HG03196 (cell line): ENCODE measurements around the gene PRPS2.

Experiments
- ATAC-seq: cut with Tn5 transposase; IDR thresholded peaks from one replicate; pipeline ENCODE4 v1.9.1; 2021; ENCODE audit not compliant: unreplicated experiment

PRPS2 gene

GRCh38 chrX:12791257-12792228, at the start of gene PRPS2:
TSS of gene PRPS2 (plus strand) at chrX:12791412. CDS start at chrX:12791498, 86 bp downstream.
- ATAC-seq = peak; percentile 75

- ATAC-seq = no peak
Observed at GRCh38 chrX:12741416-12741815, 49.8 kb upstream of the PRPS2 start.

DNA sequence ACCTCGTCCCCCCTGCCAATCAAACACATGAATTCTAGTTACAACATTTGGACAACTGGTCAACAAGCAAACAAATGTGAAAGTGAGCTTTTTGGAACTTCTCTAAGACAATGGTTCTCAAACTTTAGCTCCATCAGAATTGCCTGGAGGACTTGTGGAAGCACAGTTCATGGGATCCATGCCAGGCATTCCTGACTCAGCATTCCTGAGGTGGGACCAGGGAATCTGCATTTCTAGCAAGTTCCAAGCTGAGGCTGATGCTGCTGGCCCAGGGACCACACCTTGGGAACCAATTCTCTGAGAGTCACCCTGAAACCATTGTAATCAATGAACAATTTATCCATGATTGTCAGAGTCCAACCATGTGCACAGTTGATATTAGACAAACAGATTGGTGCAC, 43.8 kb upstream of the PRPS2 start:
- ATAC-seq = no peak

GRCh38 chrX:12751887-12752286, 39.3 kb upstream of the PRPS2 start:
- no peak for ATAC-seq

- ATAC-seq = no peak
Observed at GRCh38 chrX:12753366-12753765, 37.8 kb upstream of the PRPS2 start.

DNA sequence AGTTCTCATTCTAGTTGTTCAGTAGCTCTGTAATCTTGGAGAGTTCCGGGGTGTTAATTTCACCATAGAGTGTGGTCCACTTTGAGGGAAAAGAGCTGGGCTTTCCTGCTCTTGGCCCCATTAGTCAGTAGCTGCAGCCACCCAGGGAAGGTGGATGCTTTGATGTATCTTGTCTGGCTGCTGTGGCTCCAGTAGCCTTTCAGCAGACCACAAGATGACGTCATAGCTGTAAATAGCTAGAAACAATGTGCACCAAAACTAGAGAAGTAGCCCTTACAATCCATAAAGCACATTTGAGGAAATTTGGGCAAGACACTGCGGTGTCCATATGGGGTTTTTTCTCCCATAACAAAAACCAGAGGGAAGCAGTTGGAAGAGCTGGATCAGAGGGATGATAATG, 32.9 kb upstream of the PRPS2 start:
- no peak for ATAC-seq

DNA sequence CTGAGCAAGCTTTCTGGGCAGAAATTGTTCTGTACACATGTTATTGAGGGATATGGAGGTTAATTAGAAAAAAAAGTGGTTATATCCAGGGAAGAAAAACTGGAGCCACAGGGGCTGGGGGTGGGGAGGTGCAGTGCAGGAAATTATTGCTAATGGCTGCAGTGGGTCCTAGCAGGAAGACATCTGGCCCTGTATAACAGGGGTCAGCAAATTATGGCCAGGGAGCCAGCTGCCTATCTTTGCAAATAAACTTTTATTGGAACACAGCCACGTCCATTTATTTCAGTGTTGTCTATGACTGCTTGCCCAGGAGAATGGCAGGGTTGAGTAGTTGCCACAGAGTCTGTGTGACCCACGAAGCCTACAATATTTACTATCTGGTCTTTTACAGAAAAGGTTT, 23.4 kb upstream of the PRPS2 start:
- no peak for ATAC-seq

DNA sequence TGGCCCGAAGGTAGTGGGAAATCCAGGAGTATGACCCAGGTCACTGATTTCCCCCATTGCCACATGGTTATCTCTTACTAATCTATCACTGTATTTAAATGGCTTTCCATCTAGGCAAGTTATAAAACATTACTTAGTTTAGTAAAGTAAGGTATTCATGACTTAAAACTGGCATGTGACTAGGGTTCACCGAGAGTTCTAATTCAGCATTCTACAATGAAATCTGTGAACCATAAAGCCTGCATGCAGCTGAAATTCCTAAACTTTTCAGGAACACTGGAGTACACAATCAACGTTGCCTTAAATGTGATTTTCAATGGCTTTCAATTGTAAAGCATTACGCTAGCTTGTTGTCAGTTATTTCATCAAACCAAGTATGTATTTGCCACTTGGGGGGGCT, 22.7 kb upstream of the PRPS2 start:
- ATAC-seq = no peak

GRCh38 chrX:12770440-12770839, 20.8 kb upstream of the PRPS2 start:
- no peak for ATAC-seq

- ATAC-seq = peak; percentile 93
Observed at GRCh38 chrX:12771445-12772069, 19.7 kb upstream of the PRPS2 start.

DNA sequence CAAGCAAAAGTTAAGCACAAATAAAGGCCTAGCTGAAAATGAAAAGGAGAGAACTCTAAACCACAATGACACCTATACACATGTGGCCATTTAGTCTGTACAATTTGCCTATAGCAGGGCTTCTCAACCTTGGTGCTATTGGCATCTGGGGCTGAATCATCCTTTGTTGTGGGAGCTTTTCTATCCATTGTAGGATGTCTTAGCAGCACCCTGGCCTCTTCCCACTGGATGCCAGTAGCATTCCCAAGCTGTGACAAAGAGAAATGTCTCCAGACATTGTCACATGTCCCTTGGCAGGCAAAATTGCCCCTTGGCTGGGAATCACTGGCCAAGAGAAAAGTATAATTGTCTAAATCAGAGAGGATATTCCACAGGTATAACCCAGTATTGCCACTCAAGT, 13.5 kb upstream of the PRPS2 start:
- ATAC-seq = no peak

GRCh38 chrX:12779534-12779933, 11.7 kb upstream of the PRPS2 start:
- ATAC-seq = no peak

DNA sequence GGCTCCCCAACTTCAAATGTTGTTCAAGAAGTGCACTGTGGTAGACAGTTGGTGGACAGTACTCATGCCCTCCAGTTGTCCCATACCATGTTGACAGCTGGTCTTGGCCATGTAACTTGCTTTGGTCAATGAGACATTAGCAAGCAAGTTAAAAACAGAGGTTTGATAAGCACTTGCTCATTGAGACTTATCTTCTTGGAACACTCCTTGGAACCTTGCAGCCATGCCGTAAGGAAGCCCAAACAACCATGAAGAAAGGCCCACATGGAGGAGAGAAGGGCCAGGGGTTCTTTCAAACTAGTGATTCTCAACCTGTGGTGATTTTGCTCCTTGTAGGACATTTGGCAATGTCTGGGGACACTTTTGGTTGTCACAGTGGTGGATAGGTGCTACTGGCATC, 2.6 kb upstream of the PRPS2 start:
- no peak for ATAC-seq

- no peak for ATAC-seq
Observed at GRCh38 chrX:12789976-12790375, 1.2 kb upstream of the PRPS2 start.

DNA sequence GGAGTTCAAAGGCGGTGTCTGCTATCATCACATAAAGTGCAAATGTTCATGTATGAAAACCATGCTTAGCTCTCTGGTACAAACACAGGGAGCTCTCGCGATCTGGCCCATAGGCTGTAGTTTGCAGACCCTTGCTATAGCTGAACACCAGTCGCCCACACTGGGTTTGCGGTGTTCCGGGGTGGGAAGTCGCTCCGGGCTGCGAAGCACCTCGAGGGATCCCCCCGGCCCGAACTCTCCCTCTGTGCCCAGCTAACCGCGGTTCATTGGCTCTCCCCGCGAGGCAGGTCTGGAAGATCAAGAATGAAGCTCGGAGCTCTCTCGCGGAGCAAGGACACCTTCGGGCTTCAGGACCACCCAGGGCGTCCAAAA, 341 bp upstream of the PRPS2 start:
- peak; percentile 20 for ATAC-seq

- no peak for ATAC-seq
Observed at GRCh38 chrX:12792711-12793110, 1.5 kb downstream of the PRPS2 start.

- no peak for ATAC-seq
Observed at GRCh38 chrX:12794654-12795053, 3.4 kb downstream of the PRPS2 start.

- no peak for ATAC-seq
Observed at GRCh38 chrX:12798601-12799000, 7.4 kb downstream of the PRPS2 start.

DNA sequence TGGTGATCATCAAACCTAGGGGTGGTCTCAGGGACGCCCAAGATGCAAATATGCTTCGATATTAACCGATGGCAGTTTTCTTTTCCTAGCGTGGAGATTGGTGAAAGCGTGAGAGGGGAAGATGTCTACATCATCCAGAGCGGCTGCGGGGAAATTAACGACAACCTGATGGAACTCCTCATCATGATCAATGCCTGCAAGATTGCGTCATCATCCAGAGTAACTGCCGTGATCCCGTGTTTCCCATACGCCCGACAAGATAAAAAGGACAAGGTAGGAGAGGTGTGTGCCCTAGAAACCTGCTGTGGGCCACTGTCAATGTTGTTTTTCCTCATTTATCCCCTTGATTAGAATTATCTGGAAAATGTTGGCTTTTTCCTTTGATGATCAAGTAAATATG, 7.9 kb downstream of the PRPS2 start:
- no peak for ATAC-seq

DNA sequence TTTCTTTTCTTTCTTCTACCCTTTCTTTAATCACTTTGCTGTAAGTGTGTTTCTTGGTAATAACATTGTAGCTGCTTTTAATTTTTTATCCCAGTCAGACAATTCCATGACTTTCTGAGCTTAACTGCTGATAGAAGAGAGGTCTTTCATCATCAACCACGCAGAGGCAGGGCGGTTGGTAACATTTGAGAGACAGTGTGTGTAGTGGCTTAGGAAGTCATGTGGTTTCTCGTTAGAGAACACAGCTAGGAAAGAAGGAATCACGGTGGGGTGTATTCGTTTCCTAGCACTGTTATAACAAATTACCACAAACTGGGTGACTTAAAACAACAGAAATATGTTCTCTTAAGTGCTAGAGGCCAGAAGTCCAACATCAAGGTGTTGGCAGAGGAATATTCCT, 11.5 kb downstream of the PRPS2 start:
- no peak for ATAC-seq

- no peak for ATAC-seq
Observed at GRCh38 chrX:12804655-12805054, 13.4 kb downstream of the PRPS2 start.

DNA sequence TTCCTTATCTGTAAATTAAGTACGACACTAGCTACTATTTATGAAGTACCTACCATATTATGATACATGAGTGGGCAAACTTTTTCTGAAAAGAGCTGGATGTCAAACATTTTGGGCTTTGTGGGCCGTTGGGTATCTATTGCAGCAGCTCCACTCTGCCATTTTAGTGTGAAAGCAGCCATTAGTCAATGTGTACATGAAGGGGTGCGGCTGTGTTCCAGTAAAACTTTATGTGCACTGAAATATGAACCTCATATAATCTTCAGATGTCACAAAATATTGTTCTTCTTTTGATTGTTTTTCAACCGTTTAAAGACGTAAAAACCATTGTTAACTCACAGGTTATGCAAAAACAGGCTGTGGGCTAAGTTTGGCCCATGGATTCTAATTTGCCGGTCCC, 14.1 kb downstream of the PRPS2 start:
- ATAC-seq = no peak
